ENCODE results near the gene PLEKHA6.

Gene PLEKHA6, protein sequence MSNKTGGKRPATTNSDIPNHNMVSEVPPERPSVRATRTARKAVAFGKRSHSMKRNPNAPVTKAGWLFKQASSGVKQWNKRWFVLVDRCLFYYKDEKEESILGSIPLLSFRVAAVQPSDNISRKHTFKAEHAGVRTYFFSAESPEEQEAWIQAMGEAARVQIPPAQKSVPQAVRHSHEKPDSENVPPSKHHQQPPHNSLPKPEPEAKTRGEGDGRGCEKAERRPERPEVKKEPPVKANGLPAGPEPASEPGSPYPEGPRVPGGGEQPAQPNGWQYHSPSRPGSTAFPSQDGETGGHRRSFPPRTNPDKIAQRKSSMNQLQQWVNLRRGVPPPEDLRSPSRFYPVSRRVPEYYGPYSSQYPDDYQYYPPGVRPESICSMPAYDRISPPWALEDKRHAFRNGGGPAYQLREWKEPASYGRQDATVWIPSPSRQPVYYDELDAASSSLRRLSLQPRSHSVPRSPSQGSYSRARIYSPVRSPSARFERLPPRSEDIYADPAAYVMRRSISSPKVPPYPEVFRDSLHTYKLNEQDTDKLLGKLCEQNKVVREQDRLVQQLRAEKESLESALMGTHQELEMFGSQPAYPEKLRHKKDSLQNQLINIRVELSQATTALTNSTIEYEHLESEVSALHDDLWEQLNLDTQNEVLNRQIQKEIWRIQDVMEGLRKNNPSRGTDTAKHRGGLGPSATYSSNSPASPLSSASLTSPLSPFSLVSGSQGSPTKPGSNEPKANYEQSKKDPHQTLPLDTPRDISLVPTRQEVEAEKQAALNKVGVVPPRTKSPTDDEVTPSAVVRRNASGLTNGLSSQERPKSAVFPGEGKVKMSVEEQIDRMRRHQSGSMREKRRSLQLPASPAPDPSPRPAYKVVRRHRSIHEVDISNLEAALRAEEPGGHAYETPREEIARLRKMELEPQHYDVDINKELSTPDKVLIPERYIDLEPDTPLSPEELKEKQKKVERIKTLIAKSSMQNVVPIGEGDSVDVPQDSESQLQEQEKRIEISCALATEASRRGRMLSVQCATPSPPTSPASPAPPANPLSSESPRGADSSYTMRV

DNA sequence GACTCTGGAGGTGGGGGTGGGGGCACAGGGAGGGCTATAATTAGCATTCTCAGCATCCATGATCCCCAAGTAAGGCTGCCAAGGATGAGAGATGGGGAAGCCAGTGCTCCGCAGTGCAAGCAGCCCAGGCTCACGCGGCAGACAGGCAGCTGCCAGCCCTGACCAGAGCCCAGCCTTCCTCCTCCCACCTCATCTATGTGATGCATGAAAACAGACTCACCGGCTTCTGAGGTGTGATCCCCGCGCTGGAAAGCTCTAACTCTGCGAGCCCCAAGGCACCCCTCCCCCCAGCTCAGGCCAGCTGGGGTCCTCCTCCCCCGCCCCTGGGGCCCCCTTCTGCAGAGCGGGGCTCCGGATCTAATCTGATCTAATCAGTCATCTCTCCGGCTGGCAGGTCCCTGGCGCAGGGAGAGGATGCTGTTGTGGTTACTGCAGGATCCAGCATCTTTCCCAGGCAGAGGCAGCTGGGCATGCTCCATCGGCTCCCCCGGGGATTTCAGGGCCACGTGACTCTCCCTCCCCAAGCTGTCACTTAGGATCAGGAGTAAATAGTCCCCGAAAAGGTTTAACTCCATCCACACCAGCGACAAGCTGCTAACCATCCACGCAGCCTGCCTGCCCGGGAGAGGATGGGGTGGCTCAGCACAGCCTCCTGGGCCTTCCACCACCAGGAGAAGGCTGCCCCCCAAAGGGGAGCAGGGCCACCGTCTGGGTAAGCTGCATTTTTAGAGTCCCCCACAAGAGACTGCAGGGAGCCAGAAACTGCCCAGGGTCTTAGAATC, at the start of gene PLEKHA6:
PLEKHA6 (minus strand) TSS at position 456 of the 782 bp plus-strand sequence. CDS start 86,202 bp downstream, outside the sequence.
- Mint-ChIP-seq H3K36me3 (ENCODE audit: low read depth) (no peaks in the 10 kb centered on the region), H3K9me3 (no peaks in the 10 kb centered on the region), H3K4me3 (no peak within 1 kb of the TSS), H3K27me3 (ENCODE audit: low read depth) (peaks cover 12% of the 10 kb centered on the region), H3K27ac (no peak within 1 kb of the TSS), H3K4me1 (ENCODE audit: low read depth) (peaks cover 8% of the 10 kb centered on the region)

DNA sequence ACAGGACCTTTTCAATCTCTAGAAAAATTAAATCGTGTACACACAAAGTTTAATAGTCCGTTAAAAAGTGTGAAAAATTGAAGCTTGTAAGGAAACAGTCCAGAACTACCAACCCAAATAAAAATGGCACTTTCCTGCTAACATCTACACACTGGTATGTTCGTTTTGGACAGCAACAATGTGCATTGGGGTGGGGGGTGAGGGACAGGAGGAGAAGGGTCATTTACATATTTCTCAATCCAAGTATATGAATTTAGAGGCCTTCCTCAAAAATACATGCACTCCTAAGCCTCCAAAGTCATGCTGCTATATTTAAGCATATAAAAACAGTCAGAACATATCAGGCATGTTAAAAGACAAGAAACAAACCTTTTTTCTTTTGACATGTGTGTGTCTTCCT, 49.4 kb upstream of the PLEKHA6 start:
- H3K27ac Mint-ChIP-seq, result no peak overlapping the region
- H3K27me3 Mint-ChIP-seq (ENCODE audit: low read depth), result no peaks in the 10 kb centered on the region
- peaks cover 55% of the 10 kb centered on the region for H3K36me3 Mint-ChIP-seq (ENCODE audit: low read depth)
- H3K4me3 Mint-ChIP-seq, result peak overlapping the region; percentile 99
- peaks cover 23% of the 10 kb centered on the region for H3K4me1 Mint-ChIP-seq (ENCODE audit: low read depth)
- H3K9me3 Mint-ChIP-seq, result no peaks in the 10 kb centered on the region

DNA sequence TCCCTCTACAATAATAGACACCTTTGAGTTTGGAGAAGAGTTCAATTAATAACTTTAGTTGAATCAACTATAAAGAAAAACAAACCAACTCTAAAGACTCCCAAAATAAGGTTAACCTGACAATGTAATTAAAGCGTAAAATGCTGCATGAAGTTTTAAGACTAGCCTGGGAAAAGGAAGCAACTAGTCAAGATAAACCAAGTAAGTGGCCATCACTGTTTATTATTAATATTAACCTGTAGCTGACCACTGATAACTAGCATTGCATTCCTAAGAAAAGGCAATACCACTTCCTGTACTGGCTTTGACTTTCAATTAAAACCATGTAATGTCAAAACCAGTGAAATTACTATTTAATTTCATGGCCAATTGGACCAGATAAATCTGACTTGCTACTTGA, 48.9 kb upstream of the PLEKHA6 start:
- H3K36me3 Mint-ChIP-seq (ENCODE audit: low read depth), result peaks cover 60% of the 10 kb centered on the region
- no peaks in the 10 kb centered on the region for H3K27me3 Mint-ChIP-seq (ENCODE audit: low read depth)

GRCh38 chr1:204408074-204408507, 48.4 kb upstream of the PLEKHA6 start:
- Mint-ChIP-seq H3K27ac (peak overlapping the region; percentile 55), H3K36me3 (ENCODE audit: low read depth) (peaks cover 60% of the 10 kb centered on the region), H3K4me1 (ENCODE audit: low read depth) (peaks cover 29% of the 10 kb centered on the region), H3K27me3 (ENCODE audit: low read depth) (no peaks in the 10 kb centered on the region), H3K4me3 (peak overlapping the region; percentile 99), H3K9me3 (no peaks in the 10 kb centered on the region)

More for the DNA sequence above, 48.9 kb upstream of the PLEKHA6 start:
- Mint-ChIP-seq H3K27ac (peak overlapping the region; percentile 55), H3K4me3 (peak overlapping the region; percentile 99), H3K4me1 (ENCODE audit: low read depth) (peaks cover 28% of the 10 kb centered on the region), H3K9me3 (no peaks in the 10 kb centered on the region)

DNA sequence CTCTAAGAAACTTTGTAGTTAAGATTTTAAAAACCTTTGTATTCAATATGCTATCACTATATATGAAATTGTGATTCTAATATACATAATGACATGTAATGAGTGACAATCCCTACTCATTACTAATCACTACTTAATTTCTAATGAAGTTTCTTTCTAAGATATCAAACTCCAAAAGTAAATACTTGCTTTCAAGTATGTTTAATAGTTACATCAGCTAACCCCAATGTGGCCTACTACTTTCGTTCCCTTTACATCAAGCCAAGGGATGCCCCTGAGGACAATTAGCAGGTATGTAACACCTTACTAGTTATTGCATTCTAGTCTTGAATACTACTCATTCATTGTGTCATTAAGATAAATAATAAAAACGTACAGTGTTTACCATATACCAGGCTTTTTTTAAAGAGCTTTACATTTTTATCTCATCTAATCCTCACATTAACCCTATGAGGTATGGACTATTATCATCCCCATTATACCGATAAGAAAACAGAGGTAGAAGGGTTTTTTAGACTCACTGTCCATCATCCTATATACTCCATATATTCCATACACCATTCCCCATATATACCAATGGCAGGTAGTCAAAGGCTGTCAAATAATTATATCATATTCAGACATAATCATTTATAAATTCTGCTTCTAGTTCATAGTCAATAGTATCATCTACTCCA, 47.7 kb upstream of the PLEKHA6 start:
- Mint-ChIP-seq H3K36me3 (ENCODE audit: low read depth) (peaks cover 63% of the 10 kb centered on the region), H3K27me3 (ENCODE audit: low read depth) (no peaks in the 10 kb centered on the region), H3K9me3 (no peaks in the 10 kb centered on the region), H3K27ac (no peak overlapping the region), H3K4me3 (peak overlapping the region; percentile 99), H3K4me1 (ENCODE audit: low read depth) (peaks cover 27% of the 10 kb centered on the region)

GRCh38 chr1:204406621-204407020, 46.9 kb upstream of the PLEKHA6 start:
- H3K9me3 Mint-ChIP-seq, result no peaks in the 10 kb centered on the region
- H3K27me3 Mint-ChIP-seq (ENCODE audit: low read depth), result no peaks in the 10 kb centered on the region
- peaks cover 68% of the 10 kb centered on the region for H3K36me3 Mint-ChIP-seq (ENCODE audit: low read depth)
- H3K4me3 Mint-ChIP-seq, result peak overlapping the region; percentile 99
- no peak overlapping the region for H3K27ac Mint-ChIP-seq
- peaks cover 27% of the 10 kb centered on the region for H3K4me1 Mint-ChIP-seq (ENCODE audit: low read depth)

GRCh38 chr1:204405988-204406387, 46.3 kb upstream of the PLEKHA6 start:
- Mint-ChIP-seq H3K27ac (no peak overlapping the region), H3K36me3 (ENCODE audit: low read depth) (peaks cover 67% of the 10 kb centered on the region), H3K27me3 (ENCODE audit: low read depth) (no peaks in the 10 kb centered on the region), H3K9me3 (no peaks in the 10 kb centered on the region), H3K4me1 (ENCODE audit: low read depth) (peaks cover 28% of the 10 kb centered on the region), H3K4me3 (peak overlapping the region; percentile 99)

GRCh38 chr1:204404629-204405028, 44.9 kb upstream of the PLEKHA6 start:
- peaks cover 60% of the 10 kb centered on the region for H3K36me3 Mint-ChIP-seq (ENCODE audit: low read depth)
- no peaks in the 10 kb centered on the region for H3K27me3 Mint-ChIP-seq (ENCODE audit: low read depth)
- H3K9me3 Mint-ChIP-seq, result no peaks in the 10 kb centered on the region
- H3K27ac Mint-ChIP-seq, result no peak overlapping the region
- no peak overlapping the region for H3K4me3 Mint-ChIP-seq
- peaks cover 24% of the 10 kb centered on the region for H3K4me1 Mint-ChIP-seq (ENCODE audit: low read depth)

GRCh38 chr1:204402391-204402790, 42.7 kb upstream of the PLEKHA6 start:
- H3K27me3 Mint-ChIP-seq (ENCODE audit: low read depth), result no peaks in the 10 kb centered on the region
- no peak overlapping the region for H3K4me3 Mint-ChIP-seq
- H3K27ac Mint-ChIP-seq, result no peak overlapping the region
- H3K36me3 Mint-ChIP-seq (ENCODE audit: low read depth), result peaks cover 47% of the 10 kb centered on the region
- no peaks in the 10 kb centered on the region for H3K9me3 Mint-ChIP-seq
- peaks cover 28% of the 10 kb centered on the region for H3K4me1 Mint-ChIP-seq (ENCODE audit: low read depth)

DNA sequence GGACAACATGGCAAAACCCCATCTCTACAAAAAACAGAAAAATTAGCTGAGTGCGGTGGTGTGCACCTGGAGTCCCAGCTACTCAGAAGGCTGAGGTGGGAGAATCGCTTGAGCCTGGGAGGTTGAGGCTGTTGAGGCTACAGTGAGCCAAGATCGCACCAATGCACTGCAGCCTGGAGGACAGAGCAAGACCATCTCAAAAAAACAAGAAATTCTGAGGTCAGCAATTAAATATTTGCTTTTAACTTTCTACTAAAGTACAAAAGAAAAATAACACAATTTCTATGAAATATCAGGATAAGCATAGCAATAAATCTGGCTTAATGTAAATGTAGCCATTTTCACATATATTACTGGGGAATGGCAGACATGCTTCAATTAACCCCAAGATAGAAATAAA, 42.0 kb upstream of the PLEKHA6 start:
- peaks cover 40% of the 10 kb centered on the region for H3K36me3 Mint-ChIP-seq (ENCODE audit: low read depth)
- no peak overlapping the region for H3K4me3 Mint-ChIP-seq
- H3K27me3 Mint-ChIP-seq (ENCODE audit: low read depth), result no peaks in the 10 kb centered on the region
- no peak overlapping the region for H3K27ac Mint-ChIP-seq
- H3K9me3 Mint-ChIP-seq, result no peaks in the 10 kb centered on the region
- peaks cover 24% of the 10 kb centered on the region for H3K4me1 Mint-ChIP-seq (ENCODE audit: low read depth)

DNA sequence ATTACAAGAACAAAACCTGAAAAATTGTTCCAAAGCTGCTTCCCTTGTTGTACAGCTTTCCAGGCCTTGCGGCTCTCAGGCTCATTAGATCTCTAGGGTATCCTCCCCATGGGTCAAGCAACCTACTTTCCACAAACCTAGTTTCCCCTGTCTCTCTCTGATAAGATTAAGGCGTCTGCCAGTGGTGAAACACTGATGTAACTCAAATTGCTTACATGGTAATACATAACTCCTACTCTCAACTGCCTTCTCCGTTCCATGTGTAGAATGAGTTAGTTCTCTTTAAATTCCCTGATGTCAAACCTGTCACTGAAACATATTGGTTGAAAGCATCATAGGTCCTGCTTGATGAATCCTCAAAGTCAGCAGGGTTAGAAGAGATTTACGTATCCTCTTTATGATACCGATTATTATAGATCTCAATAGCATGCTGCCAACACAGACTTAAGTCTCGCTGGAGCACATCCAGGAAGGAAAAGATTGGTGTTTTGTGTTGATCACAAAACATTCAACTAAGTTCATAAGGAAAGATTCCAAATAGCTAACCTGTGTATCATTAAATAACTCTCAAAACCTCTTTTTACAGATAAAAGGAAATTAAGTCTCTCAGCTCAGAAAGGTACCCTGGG, 41.3 kb upstream of the PLEKHA6 start:
- peaks cover 20% of the 10 kb centered on the region for H3K4me1 Mint-ChIP-seq (ENCODE audit: low read depth)
- peaks cover 39% of the 10 kb centered on the region for H3K36me3 Mint-ChIP-seq (ENCODE audit: low read depth)
- H3K27ac Mint-ChIP-seq, result no peak overlapping the region
- no peak overlapping the region for H3K4me3 Mint-ChIP-seq
- H3K9me3 Mint-ChIP-seq, result no peaks in the 10 kb centered on the region
- no peaks in the 10 kb centered on the region for H3K27me3 Mint-ChIP-seq (ENCODE audit: low read depth)

DNA sequence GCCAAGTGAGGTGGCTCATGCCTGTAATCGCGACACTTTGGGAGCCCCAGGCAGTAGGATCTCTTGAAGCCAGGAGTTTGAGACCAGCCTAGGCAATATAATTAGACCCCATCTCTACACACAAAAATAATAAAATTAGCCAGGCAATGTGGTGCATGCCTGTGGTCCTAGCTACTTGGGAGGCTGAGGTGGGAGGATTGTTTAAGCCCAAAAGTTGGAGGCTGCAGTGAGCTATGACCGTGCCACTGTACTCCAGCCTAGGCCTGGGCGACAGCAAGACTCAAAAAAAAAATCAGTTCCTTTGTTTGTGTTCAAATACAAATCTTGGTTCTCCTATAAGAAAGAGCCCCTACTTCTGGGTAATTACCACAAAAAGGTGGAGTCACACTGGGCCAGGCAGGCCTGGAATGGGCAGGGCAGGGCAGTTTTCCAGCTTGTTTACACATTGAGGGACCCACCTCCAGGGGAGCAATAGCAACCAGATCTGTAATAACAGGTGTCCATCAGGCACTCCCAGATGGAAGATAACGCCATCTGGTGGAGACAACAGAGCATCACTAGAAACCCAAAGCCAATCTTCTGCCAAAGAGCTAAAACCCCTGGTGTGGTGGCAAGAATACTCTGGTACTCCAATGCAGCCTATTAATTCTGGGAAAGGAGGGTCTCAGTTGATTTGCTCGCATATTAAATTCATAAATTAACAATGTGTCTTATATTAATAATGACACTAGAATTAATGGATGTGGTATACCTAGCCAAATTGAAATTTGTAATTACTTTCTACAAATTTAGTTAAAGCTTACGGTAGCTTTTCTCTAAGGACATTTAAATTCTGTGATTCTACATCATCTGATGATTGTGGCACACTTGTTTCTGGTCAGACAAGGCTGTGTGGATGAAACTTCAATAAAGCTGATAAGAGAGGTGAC, 38.7 kb upstream of the PLEKHA6 start:
- peaks cover 33% of the 10 kb centered on the region for H3K36me3 Mint-ChIP-seq (ENCODE audit: low read depth)
- H3K4me3 Mint-ChIP-seq, result no peak overlapping the region

More for the DNA sequence above, 38.7 kb upstream of the PLEKHA6 start:
- H3K4me1 Mint-ChIP-seq (ENCODE audit: low read depth), result peaks cover 6% of the 10 kb centered on the region
- H3K27me3 Mint-ChIP-seq (ENCODE audit: low read depth), result no peaks in the 10 kb centered on the region
- peak overlapping the region; percentile 60 for H3K27ac Mint-ChIP-seq
- H3K9me3 Mint-ChIP-seq, result no peaks in the 10 kb centered on the region
